GM12878 (cell line): ENCODE measurements around the gene DENND1A.

Experiments used
- NFYB ChIP-seq: IDR thresholded peaks from 2 replicates; pipeline ENCODE4 v1.6.1; 2011; ENCODE audit warnings: low read depth, mild to moderate bottlenecking, low read length, improper control_type of control experiment, moderate library complexity; ENCODE audit not compliant: insufficient read depth
- POLR2A ChIP-seq: IDR thresholded peaks from 2 replicates; pipeline ENCODE4 v1.6.1; 2011; ENCODE audit warnings: low read depth, mild to moderate bottlenecking, low read length
- POLR2AphosphoS5 ChIP-seq: IDR thresholded peaks from 2 replicates; pipeline ENCODE4 v1.6.1; 2011; ENCODE audit warnings: mild to moderate bottlenecking, low read length, inconsistent platforms
- SP1 ChIP-seq: IDR thresholded peaks from one replicate; pipeline ENCODE4 v1.6.1; 2011; ENCODE audit warnings: low read depth, low read length
- TF ChIP-seq, protein P1 (sequence below), 3 experiments: IDR thresholded peaks in 2 of 3; conservative IDR thresholded peaks in 1 of 3; 2 replicates each; pipeline ENCODE4 v1.5.1; 2011; ENCODE audit warnings: low read depth in 3 of 3, low read length in 3 of 3, mild to moderate bottlenecking in 3 of 3, control low read depth in 2 of 3, moderate library complexity in 2 of 3, inconsistent platforms in 1 of 3, mixed read lengths in 1 of 3; ENCODE audit not compliant: control insufficient read depth in 2 of 3, insufficient read depth in 1 of 3; ENCODE audit errors: extremely low read depth in 1 of 3
- TF ChIP-seq, protein P2 (sequence below): IDR thresholded peaks from 2 replicates; pipeline ENCODE4 v1.6.1; 2011; ENCODE audit warnings: low read depth, low read length, improper control_type of control experiment, borderline replicate concordance

DNA sequence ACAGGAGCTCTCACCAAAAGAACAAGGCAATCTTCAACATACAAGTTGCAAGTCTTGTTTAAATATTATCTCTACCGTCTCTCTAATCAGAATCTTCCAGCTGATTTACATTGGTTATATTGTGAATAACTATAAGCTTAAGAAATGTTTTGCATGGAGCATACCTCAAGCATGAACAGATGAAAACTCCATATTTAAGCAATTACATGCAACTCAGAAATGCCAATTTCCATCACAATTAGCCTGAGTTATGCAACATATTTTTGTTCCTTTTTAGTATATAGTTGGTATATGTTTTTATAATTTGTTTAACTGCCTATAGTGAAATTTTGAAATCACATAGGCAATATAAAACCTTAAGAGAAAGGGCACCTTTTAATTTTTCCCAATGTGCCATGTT lies 142.5 kb downstream of the DENND1A start:
- TF ChIP-seq NFYB (no peak), SP1 (no peak), POLR2A (no peak), POLR2AphosphoS5 (no peak)
- TF ChIP-seq, protein P1, sequence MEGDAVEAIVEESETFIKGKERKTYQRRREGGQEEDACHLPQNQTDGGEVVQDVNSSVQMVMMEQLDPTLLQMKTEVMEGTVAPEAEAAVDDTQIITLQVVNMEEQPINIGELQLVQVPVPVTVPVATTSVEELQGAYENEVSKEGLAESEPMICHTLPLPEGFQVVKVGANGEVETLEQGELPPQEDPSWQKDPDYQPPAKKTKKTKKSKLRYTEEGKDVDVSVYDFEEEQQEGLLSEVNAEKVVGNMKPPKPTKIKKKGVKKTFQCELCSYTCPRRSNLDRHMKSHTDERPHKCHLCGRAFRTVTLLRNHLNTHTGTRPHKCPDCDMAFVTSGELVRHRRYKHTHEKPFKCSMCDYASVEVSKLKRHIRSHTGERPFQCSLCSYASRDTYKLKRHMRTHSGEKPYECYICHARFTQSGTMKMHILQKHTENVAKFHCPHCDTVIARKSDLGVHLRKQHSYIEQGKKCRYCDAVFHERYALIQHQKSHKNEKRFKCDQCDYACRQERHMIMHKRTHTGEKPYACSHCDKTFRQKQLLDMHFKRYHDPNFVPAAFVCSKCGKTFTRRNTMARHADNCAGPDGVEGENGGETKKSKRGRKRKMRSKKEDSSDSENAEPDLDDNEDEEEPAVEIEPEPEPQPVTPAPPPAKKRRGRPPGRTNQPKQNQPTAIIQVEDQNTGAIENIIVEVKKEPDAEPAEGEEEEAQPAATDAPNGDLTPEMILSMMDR (IDR thresholded peaks at IDR 0.05 in 2 of 3, conservative IDR thresholded peaks at IDR 0.05 in 1 of 3; ENCODE audit: control insufficient read depth in 2 of 3, extremely low read depth in 1 of 3, insufficient read depth in 1 of 3, low read depth in 3 of 3, low read length in 3 of 3): no peak
- TF ChIP-seq, protein P2, sequence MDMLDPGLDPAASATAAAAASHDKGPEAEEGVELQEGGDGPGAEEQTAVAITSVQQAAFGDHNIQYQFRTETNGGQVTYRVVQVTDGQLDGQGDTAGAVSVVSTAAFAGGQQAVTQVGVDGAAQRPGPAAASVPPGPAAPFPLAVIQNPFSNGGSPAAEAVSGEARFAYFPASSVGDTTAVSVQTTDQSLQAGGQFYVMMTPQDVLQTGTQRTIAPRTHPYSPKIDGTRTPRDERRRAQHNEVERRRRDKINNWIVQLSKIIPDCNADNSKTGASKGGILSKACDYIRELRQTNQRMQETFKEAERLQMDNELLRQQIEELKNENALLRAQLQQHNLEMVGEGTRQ: no peak
